Keratinocyte (primary cell): Measurements from ENCODE around the gene MAML2. TPM values are rescaled to one million over a fixed set of nuclear protein-coding genes. Genes with fewer than 3 reads are reported as not detected.

ENCODE experiments used
- DNase-seq: peaks from one replicate; pipeline ENCODE4 v3.0.0-alpha.2; 2011; ENCODE audit warnings: low read depth, missing footprints, low spot score
- FAIRE-seq: peaks from 2 replicates; lab custom pipeline; 2011; peaks lifted over from hg19 to GRCh38; lab: Jason Lieb, UNC
- H2AFZ ChIP-seq: 2 replicates; pipeline ENCODE4 v1.6.0; 2012; ENCODE audit warnings: low read length, control low read depth, inconsistent platforms; ENCODE audit not compliant: control insufficient read depth
- H3K27ac ChIP-seq: 2 replicates; pipeline ENCODE4 v1.5.1; 2011; ENCODE audit warnings: low read length; ENCODE audit not compliant: control insufficient read depth, insufficient read depth
- H3K27me3 ChIP-seq: 3 replicates; pipeline ENCODE4 v1.6.0; 2011; ENCODE audit warnings: low read length; ENCODE audit not compliant: control insufficient read depth, insufficient read depth; ENCODE audit errors: extremely low read depth
- H3K36me3 ChIP-seq, 2 experiments: 2 replicates in 1 of 2; 3 replicates in 1 of 2; pipeline ENCODE4 v1.5.1; 2011; ENCODE audit warnings: low read length in 2 of 2, mild to moderate bottlenecking in 1 of 2; ENCODE audit not compliant: control insufficient read depth in 2 of 2, insufficient read depth in 2 of 2; ENCODE audit errors: extremely low read depth in 1 of 2
- H3K4me1 ChIP-seq: 3 replicates; pipeline ENCODE4 v1.5.1; 2011; ENCODE audit warnings: low read length; ENCODE audit not compliant: control insufficient read depth, insufficient read depth; ENCODE audit errors: extremely low read depth
- H3K4me2 ChIP-seq: 3 replicates; pipeline ENCODE4 v1.6.0; 2011; ENCODE audit warnings: low read depth, low read length; ENCODE audit not compliant: control insufficient read depth, insufficient read depth; ENCODE audit errors: extremely low read depth
- H3K4me3 ChIP-seq, 3 experiments: fragments of 200-600 bp in 1 of 3; sonication (generic) in 1 of 3; 2 replicates in 2 of 3; 3 replicates in 1 of 3; pipeline ENCODE4 v1.5.1; 2011 to 2016; ENCODE audit warnings: low read length in 3 of 3, mild to moderate bottlenecking in 3 of 3, control low read depth in 2 of 3, inconsistent platforms in 1 of 3, low read depth in 1 of 3, mixed read lengths in 1 of 3, mixed run types in 1 of 3, moderate library complexity in 1 of 3; ENCODE audit not compliant: control insufficient read depth in 2 of 3, insufficient read depth in 2 of 3; ENCODE audit errors: extremely low read depth in 1 of 3
- H3K79me2 ChIP-seq: 2 replicates; pipeline ENCODE4 v1.6.0; 2012; ENCODE audit warnings: low read length; ENCODE audit not compliant: control insufficient read depth, insufficient read depth
- H3K9ac ChIP-seq: 3 replicates; pipeline ENCODE4 v1.6.0; 2011; ENCODE audit warnings: low read length; ENCODE audit not compliant: control insufficient read depth, insufficient read depth; ENCODE audit errors: extremely low read depth
- H3K9me1 ChIP-seq: 3 replicates; pipeline ENCODE4 v1.6.0; 2011; ENCODE audit warnings: low read length; ENCODE audit not compliant: control insufficient read depth, insufficient read depth; ENCODE audit errors: extremely low read depth
- H3K9me3 ChIP-seq: 2 replicates; pipeline ENCODE4 v1.5.1; 2012; ENCODE audit warnings: low read depth, low read length; ENCODE audit not compliant: control insufficient read depth
- H4K20me1 ChIP-seq: 3 replicates; pipeline ENCODE4 v1.6.0; 2011; ENCODE audit warnings: low read length; ENCODE audit not compliant: control insufficient read depth, insufficient read depth; ENCODE audit errors: extremely low read depth
- EZH2 ChIP-seq: IDR thresholded peaks from one replicate; pipeline ENCODE4 v1.6.1; 2012; ENCODE audit warnings: inconsistent platforms, mild to moderate bottlenecking, low read length, moderate library complexity
- dilution Hi-C: fragments of 300-500 bp; cut with MboI; formaldehyde crosslinking; loops from one replicate; pipeline ENCODE4 v1.7.0; 2020; ENCODE audit warnings: low sequenced_read_pairs; ENCODE audit not compliant: extremely low pct_ligation_motif_present
- polyA plus RNA-seq, 5 experiments: library from polyadenylated mRNA; depleted of rRNA in 3 of 5; stranded (reverse) in 3 of 5; stranded (forward) in 1 of 5; unstranded in 1 of 5; fragments of >200 nt; gene quantifications; 1 replicate in 1 of 5; 2 replicates in 3 of 5; 3 replicates in 1 of 5; pipeline versions ENCODE4 v1.2.1 to v1.2.3, GENCODE V29; 2011 to 2012; ENCODE audit warnings: missing spikeins in 2 of 5, low read depth in 1 of 5, low replicate concordance in 1 of 5
- TF ChIP-seq, protein P1 (sequence below), 3 experiments: IDR thresholded peaks in 1 of 3; conservative IDR thresholded peaks in 1 of 3; optimal IDR thresholded peaks in 1 of 3; 2 replicates in 2 of 3; 3 replicates in 1 of 3; pipeline versions ENCODE3 to v1.5.1; 2011; ENCODE audit warnings: low read length in 3 of 3, mild to moderate bottlenecking in 3 of 3, moderate library complexity in 2 of 3, control low read depth in 1 of 3, inconsistent platforms in 1 of 3; ENCODE audit not compliant: insufficient read depth in 2 of 3; ENCODE audit errors: extremely low read depth in 1 of 3

MAML2 gene
- polyA plus RNA-seq, 1 donor (not counting 4 experiments of a cell fraction or from before 2014, with no cell fraction given) = 4.2 TPM

DNA sequence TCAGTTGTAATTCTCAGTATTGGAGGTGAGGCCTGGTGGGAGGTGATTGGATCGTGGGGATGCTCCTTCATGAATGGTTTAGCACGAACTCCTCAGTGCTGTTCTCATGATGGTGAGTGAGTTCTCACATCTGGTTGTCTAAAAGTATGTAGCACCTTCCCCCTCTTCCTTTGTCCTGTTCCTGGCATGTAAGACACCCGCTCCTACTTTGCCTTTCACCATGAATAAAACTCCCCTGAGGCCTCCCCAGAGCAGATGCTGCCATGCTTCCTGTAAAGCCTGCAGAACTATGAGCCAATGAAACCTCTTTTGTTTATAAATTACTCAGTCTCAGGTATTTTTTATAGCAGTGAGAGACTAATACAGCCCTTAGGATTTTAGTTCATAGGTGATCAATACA is 191.5 kb downstream of the MAML2 start:
- Histone ChIP-seq H3K36me3 (no peaks in the 10 kb centered on the region), H3K4me1 (peaks cover 60% of the 10 kb centered on the region), H4K20me1 (no peaks in the 10 kb centered on the region), H3K4me3 (no peak overlapping the region), H2AFZ (no peak overlapping the region), H3K9ac (no peak overlapping the region), H3K9me3 (no peaks in the 10 kb centered on the region), H3K9me1 (no peaks in the 10 kb centered on the region), H3K27me3 (no peaks in the 10 kb centered on the region), H3K4me2 (no peak overlapping the region), H3K27ac (no peak overlapping the region), H3K79me2 (no peaks in the 10 kb centered on the region)
- no peak for FAIRE-seq
- TF ChIP-seq EZH2 = no peak
- TF ChIP-seq, protein P1, sequence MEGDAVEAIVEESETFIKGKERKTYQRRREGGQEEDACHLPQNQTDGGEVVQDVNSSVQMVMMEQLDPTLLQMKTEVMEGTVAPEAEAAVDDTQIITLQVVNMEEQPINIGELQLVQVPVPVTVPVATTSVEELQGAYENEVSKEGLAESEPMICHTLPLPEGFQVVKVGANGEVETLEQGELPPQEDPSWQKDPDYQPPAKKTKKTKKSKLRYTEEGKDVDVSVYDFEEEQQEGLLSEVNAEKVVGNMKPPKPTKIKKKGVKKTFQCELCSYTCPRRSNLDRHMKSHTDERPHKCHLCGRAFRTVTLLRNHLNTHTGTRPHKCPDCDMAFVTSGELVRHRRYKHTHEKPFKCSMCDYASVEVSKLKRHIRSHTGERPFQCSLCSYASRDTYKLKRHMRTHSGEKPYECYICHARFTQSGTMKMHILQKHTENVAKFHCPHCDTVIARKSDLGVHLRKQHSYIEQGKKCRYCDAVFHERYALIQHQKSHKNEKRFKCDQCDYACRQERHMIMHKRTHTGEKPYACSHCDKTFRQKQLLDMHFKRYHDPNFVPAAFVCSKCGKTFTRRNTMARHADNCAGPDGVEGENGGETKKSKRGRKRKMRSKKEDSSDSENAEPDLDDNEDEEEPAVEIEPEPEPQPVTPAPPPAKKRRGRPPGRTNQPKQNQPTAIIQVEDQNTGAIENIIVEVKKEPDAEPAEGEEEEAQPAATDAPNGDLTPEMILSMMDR (optimal IDR thresholded peaks at IDR 0.05 in 1 of 3, IDR thresholded peaks at IDR 0.05 in 1 of 3, conservative IDR thresholded peaks at IDR 0.05 in 1 of 3; ENCODE audit: extremely low read depth in 1 of 3, insufficient read depth in 2 of 3, low read length in 3 of 3) = no peak
- DNase-seq = no peak
- dilution Hi-C loops = no loop called here

DNA sequence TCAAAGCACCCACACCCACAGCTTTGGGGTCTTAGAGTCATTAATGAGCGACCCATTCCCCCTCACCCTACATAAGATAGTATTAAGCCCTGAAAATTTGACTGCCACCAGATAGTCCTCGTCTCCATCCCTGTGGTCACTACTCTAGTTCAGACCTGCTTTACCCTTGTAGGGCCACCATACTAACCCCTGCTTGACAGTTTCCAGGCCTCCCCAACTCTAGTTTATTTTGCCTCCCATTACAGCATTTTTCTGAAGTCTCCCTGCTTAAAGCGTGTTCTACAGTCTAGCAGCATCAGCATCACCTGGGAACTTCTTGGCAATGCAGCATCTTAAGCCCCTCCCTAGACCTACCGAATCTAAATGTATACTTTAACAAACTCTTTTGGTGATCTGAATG is 192.4 kb downstream of the MAML2 start:
- peaks cover 51% of the 10 kb centered on the region for H3K4me1 ChIP-seq
- H4K20me1 ChIP-seq = no peaks in the 10 kb centered on the region
- no peak overlapping the region for H2AFZ ChIP-seq
- dilution Hi-C loops = no loop called here
- no peak for FAIRE-seq
- no peak overlapping the region for H3K4me2 ChIP-seq
- H3K9me3 ChIP-seq = no peaks in the 10 kb centered on the region
- TF ChIP-seq, protein P1 (optimal IDR thresholded peaks at IDR 0.05 in 1 of 3, IDR thresholded peaks at IDR 0.05 in 1 of 3, conservative IDR thresholded peaks at IDR 0.05 in 1 of 3; ENCODE audit: extremely low read depth in 1 of 3, insufficient read depth in 2 of 3, low read length in 3 of 3) = no peak
- TF ChIP-seq EZH2 = no peak
- no peaks in the 10 kb centered on the region for H3K27me3 ChIP-seq
- no peak overlapping the region for H3K9ac ChIP-seq
- H3K9me1 ChIP-seq = no peaks in the 10 kb centered on the region
- no peaks in the 10 kb centered on the region for H3K36me3 ChIP-seq
- no peaks in the 10 kb centered on the region for H3K79me2 ChIP-seq
- H3K27ac ChIP-seq = no peak overlapping the region
- no peak for DNase-seq
- no peak overlapping the region for H3K4me3 ChIP-seq
